GM21526 (cell line): Measurements from ENCODE around the gene RPL37.
A peak's percentile ranks its signal among the peaks of the same experiment; 100 is the strongest.
"Not testable (repeated sequence)": the region's sequence is repeated elsewhere in the genome, so short reads cannot be mapped to it uniquely, and the experiment has no call there.

ENCODE experiments used
- ATAC-seq: cut with Tn5 transposase; IDR thresholded peaks from one replicate; pipeline ENCODE4 v1.9.1; 2021; ENCODE audit warnings: moderate library complexity; ENCODE audit not compliant: unreplicated experiment, low FRiP score

The RPL37 gene

GRCh38 chr5:40798012-40798800 lies 36.8 kb downstream of the RPL37 start, which contains the start of gene PRKAA1:
Gene PRKAA1, minus strand, starts transcription at chr5:40798374. Its CDS starts 185 bp downstream, at chr5:40798189.
- ATAC-seq: peak; percentile 98

- peak; percentile 41 for ATAC-seq
These were observed 37.6 kb downstream of the RPL37 start for GRCh38 chr5:40797273-40798011.

- no peak for ATAC-seq
These were observed 38.5 kb downstream of the RPL37 start for GRCh38 chr5:40796487-40796889.

GRCh38 chr5:40794877-40795276 lies 40.1 kb downstream of the RPL37 start:
- not testable (repeated sequence) for ATAC-seq

GRCh38 chr5:40794340-40794739 lies 40.7 kb downstream of the RPL37 start:
- ATAC-seq: not testable (repeated sequence)

GRCh38 chr5:40792691-40793090 lies 42.3 kb downstream of the RPL37 start:
- not testable (repeated sequence) for ATAC-seq

- ATAC-seq: no peak
These were observed 43.3 kb downstream of the RPL37 start for GRCh38 chr5:40791715-40792139.

- ATAC-seq: no peak
These were observed 44.0 kb downstream of the RPL37 start for GRCh38 chr5:40790947-40791593.

GRCh38 chr5:40788941-40789340 lies 46.1 kb downstream of the RPL37 start:
- not testable (repeated sequence) for ATAC-seq

- ATAC-seq: no peak
These were observed 47.0 kb downstream of the RPL37 start for GRCh38 chr5:40787986-40788385.

- ATAC-seq: not testable (repeated sequence)
These were observed 48.4 kb downstream of the RPL37 start for GRCh38 chr5:40786664-40787063.

GRCh38 chr5:40784916-40785315 lies 50.1 kb downstream of the RPL37 start:
- no peak for ATAC-seq

- no peak for ATAC-seq
These were observed 50.9 kb downstream of the RPL37 start for GRCh38 chr5:40784027-40784653.

GRCh38 chr5:40781843-40782409 lies 53.1 kb downstream of the RPL37 start:
- ATAC-seq: no peak

- ATAC-seq: no peak
These were observed 54.2 kb downstream of the RPL37 start for GRCh38 chr5:40780858-40781257.

- ATAC-seq: no peak
These were observed 54.8 kb downstream of the RPL37 start for GRCh38 chr5:40780199-40780598.

GRCh38 chr5:40779561-40779960 lies 55.5 kb downstream of the RPL37 start:
- no peak for ATAC-seq

GRCh38 chr5:40778133-40778532 lies 56.9 kb downstream of the RPL37 start:
- no peak for ATAC-seq

- no peak for ATAC-seq
These were observed 58.4 kb downstream of the RPL37 start for GRCh38 chr5:40776658-40776977.

GRCh38 chr5:40775846-40776657 lies 59.0 kb downstream of the RPL37 start:
- no peak for ATAC-seq
